Esophagus muscularis mucosa (tissue), 4 donors: ENCODE results near the gene AAGAB.

ENCODE experiments used
- CTCF ChIP-seq, 3 experiments: fragments of 200-600 bp in 2 of 3; fragments of 450-650 bp in 1 of 3; sonication (generic) in 2 of 3; IDR thresholded peaks; one replicate each; pipeline ENCODE4 v1.5.1; 2017 to 2019; ENCODE audit warnings: antibody characterized with exemption in 3 of 3, mild to moderate bottlenecking in 2 of 3, moderate library complexity in 1 of 3
- EP300 ChIP-seq: sonication (generic); formaldehyde crosslinking; IDR thresholded peaks from one replicate; pipeline ENCODE4 v1.6.1; 2017; ENCODE audit warnings: antibody characterized with exemption
- POLR2A ChIP-seq: fragments of 450-650 bp; IDR thresholded peaks from one replicate; pipeline ENCODE4 v1.6.1; 2017; ENCODE audit warnings: antibody characterized with exemption, moderate library complexity, mild to moderate bottlenecking, low read depth
- POLR2AphosphoS5 ChIP-seq, 2 donors: sonication (generic); formaldehyde crosslinking; IDR thresholded peaks; one replicate each; pipeline ENCODE4 v1.6.1; 2017; ENCODE audit warnings: antibody characterized with exemption in 2 of 2

- TF ChIP-seq CTCF (IDR thresholded peaks at IDR 0.05) (no peak), POLR2A (no peak), EP300 (no peak), POLR2AphosphoS5 (IDR thresholded peaks at IDR 0.05) (no peak)
Observed at GRCh38 chr15:67290319-67290718, 35.9 kb upstream of the AAGAB start.
